T-helper 2 cell (primary cell): ENCODE data around the gene SEMA3F.
"Not testable (repeated sequence)": the region's sequence is repeated elsewhere in the genome, so short reads cannot be mapped to it uniquely, and the experiment has no call there.

Experiments
- DNase-seq, 5 experiments: peaks; one replicate each; pipeline versions ENCODE4 v3.0.0 to v3.0.0-alpha.2; 2012 to 2022

The SEMA3F gene

DNA sequence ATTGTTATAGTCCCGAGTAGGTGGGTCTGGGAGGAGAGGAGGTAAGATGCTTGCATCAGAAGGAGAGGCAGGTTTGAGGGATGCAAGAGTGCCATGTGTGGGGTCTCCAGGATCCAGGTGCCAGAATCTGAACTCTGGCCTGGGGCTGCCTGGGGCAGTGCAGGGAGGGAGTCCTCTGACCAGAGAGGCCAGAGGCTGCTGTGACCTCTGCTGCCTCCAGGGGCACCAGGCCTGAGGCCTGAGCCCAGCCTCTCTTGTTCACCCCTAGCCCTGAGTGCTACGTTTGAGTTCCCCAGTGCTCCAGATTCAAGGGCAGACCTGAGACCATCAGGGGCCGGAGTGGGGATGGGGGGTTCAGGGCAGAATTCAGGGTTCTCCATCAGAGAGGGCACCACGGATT, 57.4 kb downstream of the SEMA3F start:
- DNase-seq, result no peak

DNA sequence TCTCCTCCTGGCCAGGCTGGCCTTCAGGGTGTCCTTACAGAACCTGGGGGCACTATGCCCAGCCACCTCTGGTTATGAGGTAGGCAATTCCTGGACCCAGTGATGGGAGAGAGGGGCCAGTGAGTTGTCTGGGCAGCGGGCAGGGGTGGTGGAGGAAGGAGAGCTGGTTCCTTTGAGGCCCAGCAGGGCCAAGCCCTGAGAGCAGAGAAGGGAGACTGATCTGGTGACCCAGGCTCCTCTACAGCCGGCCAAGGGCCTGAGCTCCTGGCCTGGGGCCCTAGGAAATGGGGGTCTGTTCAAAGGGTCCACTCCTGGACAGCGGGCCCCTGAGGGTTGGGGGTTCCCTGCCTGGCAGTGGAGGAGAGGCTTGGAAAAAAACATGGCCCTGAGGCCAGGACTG, 57.8 kb downstream of the SEMA3F start:
- DNase-seq, result no peak

DNA sequence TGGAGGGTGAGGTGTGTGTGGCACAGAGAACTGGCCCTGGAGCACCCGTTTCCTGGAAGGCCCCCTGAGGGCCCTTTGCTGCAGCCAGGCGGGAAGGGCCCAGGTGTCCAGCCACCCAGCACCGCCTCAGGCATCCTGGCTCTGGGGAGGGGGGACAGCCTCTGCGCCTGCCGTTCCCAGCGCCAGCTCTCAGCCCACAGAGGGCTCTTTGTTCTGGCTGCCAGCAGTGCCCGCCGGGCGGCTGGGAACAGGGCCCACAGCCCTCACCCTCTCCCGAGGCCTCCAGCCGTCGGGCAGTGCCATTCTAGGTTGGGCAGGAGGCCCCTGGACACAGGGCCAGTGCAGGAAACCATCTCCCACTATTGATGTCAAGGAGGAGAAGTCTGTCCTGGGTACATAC, 58.2 kb downstream of the SEMA3F start:
- DNase-seq, result no peak

DNA sequence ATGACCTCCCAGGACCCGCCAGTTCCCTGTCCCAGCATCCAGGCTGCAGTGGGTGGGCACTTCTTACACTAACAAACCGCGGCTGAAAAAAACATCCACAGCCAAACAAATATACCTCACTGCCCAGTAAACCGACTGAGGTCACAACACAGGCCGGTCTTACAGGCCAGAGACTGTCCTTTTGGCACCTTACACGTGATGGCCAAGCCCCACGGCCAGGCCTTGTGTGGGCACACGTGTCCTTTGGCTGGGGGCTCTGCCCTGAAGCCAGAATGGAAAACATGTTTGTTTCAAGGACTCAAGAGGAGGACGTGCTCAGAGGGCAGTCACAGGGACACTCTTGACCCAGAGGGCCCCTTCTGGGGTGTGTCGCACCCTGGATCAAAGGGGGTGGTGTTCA, 59.7 kb downstream of the SEMA3F start:
- DNase-seq, result no peak

DNA sequence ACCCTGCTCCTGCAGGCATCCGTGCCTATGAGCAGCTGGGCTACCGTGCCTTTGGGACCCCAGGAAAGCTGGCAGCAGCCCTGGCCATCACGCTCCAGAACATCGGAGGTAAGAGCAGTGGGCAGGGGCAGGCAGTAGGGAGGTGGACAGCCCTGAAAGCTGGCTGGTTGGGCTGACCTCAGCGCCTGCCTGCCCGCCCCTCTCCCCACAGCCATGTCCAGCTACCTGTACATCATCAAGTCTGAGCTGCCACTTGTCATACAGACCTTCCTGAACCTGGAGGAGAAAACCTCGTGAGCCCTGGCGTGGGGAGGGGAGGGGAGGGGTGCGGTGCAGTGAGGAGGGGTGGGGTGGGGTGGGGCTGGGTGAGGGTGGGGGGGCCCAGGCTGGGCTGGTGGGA, 60.4 kb downstream of the SEMA3F start:
- no peak for DNase-seq

DNA sequence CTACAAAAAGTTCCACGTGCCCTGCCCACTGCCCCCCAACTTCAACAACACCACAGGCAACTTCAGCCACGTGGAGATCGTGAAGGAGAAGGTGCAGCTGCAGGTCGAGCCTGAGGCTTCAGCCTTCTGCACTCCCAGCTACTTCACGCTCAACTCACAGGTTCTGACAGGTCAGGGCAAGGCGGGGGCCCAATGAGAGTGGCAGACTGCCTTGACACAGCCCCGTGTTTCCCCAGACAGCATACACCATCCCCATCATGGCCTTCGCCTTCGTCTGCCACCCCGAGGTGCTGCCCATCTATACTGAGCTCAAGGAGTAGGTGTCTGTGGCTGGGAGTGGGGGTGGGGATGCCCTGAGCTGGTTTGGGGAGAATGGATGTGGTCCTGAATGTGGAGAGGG, 62.6 kb downstream of the SEMA3F start:
- DNase-seq, result no peak

DNA sequence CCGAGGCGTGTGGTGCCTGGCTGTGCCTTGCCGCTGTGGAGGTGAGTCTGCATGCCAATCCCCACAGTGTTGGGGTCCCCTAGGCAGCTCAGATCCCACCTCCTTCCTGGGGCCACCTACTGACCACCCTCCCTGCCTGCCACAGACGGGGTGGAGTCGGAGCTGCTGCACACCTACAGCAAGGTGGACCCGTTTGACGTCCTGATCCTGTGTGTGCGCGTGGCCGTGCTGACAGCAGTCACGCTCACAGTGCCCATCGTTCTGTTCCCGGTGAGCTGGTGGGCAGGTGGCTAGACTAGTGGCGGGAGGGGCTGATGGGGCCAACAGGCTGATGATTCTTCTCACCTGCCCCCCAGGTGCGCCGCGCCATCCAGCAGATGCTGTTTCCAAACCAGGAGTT, 63.3 kb downstream of the SEMA3F start:
- no peak for DNase-seq

DNA sequence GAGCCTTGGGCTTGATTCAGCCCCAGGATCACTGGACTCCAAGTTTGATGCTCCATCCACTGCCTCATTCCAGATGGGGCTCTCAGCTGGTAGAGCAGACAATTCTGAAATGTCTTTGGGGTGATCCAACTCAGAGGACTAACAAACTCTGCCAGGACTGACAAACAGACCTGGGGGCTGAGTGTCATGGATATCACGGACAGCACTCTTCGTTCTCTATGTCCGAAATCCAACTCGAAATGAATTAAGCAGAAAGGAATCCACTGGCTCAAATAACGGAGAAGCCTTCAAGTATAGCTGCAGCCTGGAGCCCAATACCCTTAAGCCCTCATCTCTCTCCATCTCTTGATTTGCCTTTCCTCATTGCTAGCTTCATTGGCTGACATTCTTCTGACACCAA, 64.2 kb downstream of the SEMA3F start:
- no peak for DNase-seq

DNA sequence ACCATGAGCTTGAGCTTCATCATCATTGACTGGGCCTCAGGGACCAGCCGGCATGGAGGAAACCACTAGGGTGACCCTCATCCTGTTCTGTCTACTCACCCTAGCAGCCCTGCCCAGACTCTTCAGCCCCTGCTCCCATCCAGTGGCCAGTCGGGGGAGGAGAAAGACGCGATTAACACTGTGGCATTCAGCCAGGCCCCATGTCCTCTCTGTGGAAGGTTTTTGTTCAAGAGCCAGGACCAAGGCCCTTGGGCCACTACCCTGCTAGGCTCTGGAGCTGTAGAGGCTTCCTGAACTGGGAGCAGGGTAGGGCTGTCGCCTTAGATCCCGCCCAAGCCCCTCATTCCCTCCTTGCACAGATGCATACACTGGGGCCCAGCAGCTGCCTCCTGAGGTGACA, 65.0 kb downstream of the SEMA3F start:
- DNase-seq, result no peak

DNA sequence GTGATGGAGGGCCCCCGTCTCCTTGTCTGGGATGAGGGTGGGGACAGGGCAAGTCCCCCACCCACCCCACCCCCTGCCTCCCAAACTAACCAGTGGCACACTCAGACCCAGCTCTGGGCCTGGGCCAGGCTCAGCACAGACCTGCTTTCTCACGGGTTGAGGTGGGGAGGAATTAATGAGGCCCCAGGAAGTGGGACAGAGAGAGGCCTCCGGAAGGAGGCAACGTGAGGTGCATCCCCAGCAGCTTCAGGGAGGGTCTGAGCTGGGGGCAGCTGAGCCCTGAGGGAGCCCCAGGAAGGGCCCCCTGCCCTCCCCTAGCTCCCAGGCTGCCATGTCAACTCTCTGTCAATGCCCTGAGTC, 65.9 kb downstream of the SEMA3F start:
- peak in 1 of 5 experiments; percentile 35 for DNase-seq

DNA sequence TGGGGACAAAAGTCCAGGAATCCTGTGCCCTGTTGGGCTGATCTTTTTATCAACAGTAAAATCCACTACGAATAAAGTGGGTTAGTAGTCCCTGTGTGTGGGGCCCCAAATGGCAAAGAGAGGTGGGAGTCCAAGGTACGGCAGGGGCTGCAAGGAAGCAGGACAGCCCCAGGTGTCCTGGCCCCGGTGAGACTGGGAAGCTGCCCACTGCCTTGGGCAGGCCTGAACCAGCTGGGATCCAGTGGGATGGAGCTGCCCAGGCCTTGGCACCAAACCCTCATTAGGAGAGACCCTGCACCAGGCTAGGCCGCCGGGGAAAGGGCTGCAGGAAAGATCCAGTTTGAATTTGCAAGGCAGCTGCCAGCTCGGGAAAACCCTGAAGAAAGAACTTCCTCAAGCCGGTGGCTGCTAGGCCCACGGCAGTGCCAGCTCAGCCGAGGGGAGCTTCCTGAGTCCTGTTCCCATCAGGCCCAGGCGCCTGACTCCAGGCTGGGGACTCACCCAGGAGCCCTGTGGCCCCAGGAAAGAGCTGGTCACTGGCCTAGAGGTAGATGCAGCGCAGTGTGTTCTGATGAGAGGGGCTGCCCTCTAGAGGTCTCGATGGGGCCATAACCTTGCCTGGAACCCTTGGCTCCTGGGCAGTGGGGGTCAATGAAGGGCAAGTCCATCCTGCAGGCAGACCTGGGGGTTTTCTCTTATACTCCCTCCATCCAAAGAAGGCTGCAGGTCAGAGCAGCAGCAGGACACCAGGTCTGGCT, 66.5 kb downstream of the SEMA3F start:
- no peak for DNase-seq

DNA sequence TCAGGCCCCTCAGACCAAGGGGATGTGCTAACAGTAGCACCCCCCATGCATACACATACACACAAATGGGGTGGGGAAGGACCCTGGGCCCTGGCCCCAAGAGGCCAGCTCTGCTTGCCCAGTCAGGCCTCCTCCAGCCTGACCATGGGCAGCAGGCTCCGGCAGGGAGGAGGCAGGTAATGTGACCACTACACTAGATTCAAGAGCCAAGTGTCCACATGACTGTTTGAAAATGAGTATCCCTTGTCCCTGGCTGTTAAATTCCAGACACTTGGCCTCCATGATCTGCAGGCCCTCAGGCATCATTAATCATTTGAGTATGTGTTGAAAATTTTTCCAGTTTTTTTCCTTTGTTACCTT, 67.0 kb downstream of the SEMA3F start:
- DNase-seq, result no peak

DNA sequence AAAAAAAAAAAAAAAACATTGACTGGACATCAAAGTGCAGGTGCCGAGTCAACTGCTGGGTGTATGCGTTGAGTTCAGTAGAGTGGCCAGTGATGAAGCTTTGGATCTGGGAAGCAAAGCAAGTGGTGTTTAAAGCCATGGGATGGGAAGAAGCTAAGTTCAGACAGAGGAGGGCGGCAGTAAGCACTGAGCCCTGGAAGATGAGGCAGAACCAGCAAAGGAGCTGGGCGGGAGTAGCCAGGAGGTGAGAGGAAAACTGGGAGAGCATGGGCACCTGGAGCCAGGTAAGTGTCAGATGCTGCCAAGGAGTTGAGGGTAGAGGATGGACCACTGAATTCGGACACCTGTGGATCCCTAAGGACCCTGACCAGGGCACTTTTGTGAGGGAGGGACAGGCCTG, 69.5 kb downstream of the SEMA3F start:
- no peak for DNase-seq

DNA sequence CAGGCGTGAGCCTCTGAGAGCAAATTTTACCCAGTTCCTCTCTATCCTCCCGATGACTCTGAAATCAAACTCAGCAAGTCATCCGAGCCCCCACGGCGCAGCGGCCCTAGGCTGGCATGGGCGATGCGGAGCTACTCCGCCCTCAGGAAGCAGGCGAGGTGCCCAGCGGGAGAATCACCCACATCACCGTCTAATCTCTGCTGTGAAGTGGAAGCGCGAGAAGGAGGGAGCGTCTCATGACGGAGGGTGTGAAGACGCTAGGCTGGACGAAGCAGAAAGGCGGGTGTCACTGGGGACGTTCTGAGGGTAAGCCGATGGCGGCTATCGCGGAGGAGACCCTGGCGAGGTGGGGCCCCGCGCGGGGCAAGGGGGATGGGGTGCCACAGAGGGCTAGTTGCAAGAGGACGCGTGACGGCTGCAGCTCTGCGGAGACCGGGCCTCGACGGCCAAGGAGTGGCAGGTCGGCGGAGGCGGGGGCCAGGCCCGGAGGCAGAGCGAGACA, 71.8 kb downstream of the SEMA3F start:
- peak in 2 of 5 experiments; percentile 30 to 65 for DNase-seq

DNA sequence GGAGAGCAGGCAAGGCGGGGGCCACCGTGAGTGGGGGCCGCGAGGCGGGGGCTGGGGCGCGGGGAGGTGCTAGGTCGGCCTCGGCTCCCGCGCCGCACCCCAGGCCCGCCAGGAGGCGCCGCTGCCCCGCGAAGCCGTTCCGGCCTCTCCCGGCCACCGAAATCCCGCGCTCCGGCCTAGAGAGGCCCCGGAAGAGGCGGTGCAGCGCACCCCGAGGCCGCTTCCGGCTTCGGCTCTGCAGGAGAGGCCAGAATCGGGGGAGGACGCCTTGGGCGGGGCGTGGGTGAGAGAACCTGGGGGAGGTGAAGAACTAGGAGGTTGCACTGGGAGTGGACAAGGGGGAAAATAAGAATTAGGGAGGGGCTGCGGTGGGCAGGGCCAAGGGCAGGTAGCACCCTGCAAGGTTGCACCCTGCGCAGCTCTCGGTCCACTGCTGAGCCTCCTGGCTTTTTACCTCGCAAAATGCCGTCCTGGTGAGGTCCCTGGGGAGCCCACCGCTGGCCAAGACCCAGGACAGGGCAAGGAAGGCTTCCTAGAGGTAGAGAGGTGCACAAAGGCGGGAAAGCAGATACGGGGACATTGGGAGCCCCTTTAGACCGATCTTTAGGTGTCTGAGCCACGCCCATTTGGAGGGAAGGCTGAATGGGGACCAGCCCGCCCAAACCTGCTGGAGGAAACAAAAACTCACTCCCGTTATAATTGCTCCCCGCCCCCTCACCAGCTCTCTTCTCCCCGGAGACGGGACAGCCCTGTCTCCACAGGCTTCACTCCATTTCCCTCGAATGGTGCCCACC, 72.5 kb downstream of the SEMA3F start:
- DNase-seq, result peak; percentile 80 to 94 (median 85)

DNA sequence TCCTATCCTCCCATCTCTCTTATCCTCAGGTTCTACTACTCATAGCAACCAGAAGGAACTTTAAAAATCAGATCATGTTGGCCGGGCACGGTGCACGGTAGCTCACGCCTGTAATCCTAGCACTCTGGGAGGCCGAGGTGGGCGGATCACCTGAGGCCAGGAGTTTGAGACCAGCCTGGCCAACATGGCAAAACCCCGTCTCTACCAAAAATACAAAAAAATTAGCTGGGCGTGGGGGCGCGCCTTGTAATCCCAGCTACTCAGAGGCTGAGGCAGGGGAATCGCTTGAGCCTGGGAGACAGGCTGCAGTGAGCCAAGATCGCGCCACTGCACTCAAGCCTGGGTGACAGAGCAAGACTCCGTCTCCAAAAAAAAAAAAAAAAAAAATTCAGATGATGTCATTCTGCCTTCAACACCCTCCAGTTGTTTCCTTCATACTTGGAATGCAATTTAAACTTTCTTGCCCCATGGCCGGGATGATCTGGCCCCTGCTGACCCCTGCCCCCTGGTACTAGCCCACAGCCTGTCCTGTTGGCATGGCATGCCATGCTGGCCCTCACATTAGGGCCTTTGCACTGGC, 73.2 kb downstream of the SEMA3F start:
- not testable (repeated sequence) for DNase-seq

DNA sequence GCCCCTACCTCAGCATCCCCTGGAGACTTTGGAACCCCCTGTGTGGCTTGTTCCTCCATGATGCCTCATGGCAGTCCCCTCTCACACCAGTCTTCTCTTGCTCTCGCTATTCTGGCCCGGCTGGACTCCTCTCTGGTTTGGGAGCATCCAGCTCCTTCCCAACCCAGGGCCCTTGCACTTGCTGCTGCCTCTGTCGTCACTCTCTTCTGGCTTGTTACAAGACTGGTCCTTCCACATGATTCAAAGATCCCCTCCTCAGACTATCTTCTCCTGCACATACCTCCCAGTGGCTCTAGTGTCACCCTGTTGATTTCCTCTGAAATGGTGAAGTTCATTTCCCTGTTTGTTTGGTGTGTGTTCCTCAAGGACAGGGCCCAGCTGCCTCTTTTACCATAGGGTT, 74.4 kb downstream of the SEMA3F start:
- no peak for DNase-seq

DNA sequence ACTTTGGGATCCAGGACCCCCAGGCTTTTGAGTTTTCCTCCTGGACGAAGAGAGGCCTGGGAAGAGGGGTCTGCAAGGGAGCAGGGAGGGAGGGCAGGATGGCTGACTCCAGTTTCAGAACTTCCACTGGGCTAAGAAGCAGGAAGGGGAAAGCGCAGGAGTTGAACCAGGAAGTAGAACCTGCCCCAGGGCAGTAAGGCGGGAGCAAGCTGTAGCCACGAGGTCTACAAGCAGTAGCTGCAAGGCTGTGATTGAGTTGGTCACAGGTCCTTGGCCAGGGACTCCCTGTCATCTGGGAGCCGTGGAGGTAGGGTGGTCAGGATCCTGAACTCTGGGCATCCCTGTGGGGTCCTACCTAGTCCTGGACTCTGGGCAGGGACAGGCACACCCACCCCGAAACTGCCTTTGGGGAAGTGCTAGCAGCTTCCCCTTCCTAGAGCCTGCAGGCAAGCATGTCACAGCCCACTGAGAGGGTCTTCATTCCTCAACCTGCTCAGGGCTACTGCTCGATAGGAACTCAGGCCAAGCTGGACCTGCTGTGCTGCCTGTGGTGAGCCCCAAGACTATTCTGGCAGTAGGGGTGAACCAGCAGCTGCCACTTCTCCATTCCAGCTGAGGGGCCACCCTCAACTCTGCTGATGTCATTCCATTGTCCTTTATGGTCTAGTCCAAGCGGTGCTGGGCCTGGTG, 75.1 kb downstream of the SEMA3F start:
- no peak for DNase-seq

DNA sequence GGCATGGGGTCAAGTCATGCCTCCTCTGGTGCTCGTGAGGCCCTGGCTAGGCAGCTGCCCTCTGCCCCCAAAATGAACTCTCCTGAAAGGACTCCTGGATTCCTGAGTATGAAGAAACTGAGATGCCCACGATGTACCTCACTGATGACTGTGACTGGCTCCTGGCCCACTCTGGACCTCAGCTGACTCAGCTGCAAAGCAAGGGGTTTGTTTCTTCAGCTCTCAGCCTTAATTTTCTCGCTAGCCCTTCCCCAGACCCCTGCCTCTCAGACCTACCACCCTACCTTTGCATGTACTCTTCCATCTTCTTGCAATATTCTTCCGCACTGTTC, 75.6 kb downstream of the SEMA3F start:
- DNase-seq, result no peak

DNA sequence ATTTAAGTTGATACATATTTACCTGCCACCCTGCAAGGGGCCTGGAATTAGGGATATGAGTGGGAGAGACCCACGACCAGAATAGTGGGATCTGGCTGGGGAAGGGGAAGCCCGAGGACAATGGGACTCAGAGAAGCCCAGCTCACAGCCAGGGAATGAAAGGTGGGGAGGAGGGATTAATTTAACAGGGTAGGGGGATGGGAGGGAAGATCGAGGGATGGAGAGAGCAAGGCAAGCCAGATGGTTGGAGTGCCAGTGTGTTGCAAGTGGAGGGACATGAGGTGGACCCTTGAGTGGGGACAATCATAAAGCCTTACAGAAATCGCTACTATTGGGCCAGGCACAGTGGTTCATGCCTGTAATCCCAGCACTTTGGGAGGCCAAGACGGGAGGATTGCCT, 76.5 kb downstream of the SEMA3F start:
- no peak for DNase-seq

DNA sequence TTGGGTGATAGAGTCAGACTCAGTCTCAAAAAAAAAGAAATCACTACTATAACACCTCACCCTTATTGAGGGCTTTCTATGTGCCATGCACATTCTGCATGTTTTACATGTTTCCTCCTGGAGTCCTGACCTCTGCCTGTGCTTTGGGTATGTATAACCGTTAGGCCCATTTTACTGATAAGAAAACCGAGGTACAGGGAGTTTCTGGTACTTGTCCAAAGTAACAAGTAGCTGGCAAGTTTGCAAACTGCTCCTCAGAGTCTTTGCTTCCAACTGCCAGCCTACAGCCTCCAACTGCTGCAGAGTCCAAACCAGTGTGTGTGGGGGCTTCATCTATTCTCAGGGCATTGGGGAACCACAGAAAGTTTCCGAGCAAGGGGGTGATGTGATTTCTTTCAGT, 77.2 kb downstream of the SEMA3F start:
- DNase-seq, result no peak

DNA sequence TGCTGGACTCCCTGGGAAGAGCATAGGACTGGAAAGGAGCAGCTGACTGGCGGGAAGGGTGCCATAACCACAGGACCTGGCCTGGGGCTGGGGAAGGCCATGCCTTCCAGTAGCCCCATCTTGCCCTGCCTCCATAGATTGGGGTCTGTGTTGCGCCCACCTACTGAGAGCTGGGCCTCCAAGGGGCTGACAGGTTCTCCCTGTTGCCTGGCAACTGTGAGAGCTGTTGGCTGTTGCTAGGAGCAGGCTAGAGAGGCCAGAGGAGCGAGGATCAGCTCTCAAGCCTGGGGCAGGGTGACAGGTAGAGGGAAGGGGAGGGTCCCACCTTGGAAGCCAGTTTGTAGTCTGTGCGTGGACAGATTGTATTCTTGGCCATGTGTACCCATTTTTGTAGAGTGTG, 78.1 kb downstream of the SEMA3F start:
- DNase-seq, result no peak

DNA sequence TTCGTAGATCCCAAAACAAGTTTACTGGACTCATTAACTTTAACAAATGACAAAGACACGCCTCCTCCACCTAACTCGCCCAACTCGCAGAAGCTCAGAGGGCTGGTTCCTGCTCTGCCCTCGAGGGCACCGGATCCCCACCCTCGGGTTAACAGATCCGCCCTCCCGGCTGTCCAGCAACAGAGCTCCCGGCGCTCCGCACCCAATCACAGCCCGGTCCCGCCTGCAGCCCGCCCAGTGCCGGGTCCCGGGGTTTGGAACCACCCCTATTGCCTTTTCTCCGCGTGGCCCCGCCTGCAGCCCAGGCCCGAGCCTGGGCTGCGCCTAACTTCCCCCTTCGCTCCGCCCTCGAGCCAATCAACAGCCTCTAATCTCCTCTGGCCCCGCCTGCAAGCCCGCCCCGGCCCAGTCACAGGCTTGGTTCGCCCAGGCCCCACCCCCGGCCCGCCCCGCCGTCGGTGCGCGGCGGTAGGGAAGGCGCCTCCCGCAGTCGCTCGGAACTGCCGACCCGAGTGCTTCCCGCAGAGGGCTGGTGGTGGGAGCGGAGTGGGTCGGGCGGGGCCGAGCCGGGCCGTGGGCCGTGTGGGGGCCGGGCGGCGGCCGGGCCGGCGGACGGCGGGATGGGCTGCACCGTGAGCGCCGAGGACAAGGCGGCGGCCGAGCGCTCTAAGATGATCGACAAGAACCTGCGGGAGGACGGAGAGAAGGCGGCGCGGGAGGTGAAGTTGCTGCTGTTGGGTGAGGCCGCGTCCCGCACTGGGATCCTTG, 80.8 kb downstream of the SEMA3F start, which contains the start of gene GNAI2:
Gene GNAI2, plus strand, starts transcription at position 489 of the 768 bp plus-strand sequence. Its CDS starts 132 bp downstream, at position 621.
- peak; percentile 98 to 99 (median 99) for DNase-seq
